HEK293 (cell line): ENCODE data around the gene SHMT2.

Experiments used
- CTCF ChIA-PET: fragments of 350-600 bp; formaldehyde crosslinking; extraction: SDS; loops from one replicate; lab custom pipeline; 2021; ENCODE audit warnings: antibody characterized with exemption; lab: Yijun Ruan, JAX
- POLR2A ChIA-PET: fragments of 300-600 bp; formaldehyde crosslinking; extraction: SDS; loops from one replicate; lab custom pipeline; 2020; ENCODE audit warnings: antibody characterized with exemption, inconsistent platforms; lab: Yijun Ruan, JAX
- H3K27ac ChIP-seq: fragments of 200-500 bp; sonication (Bioruptor generic); 2 replicates; pipeline ENCODE4 v1.5.1; 2014; ENCODE audit warnings: low read depth, low read length, control low read depth, inconsistent platforms; ENCODE audit errors: extremely low read depth
- H3K36me3 ChIP-seq, 2 experiments: fragments of 200-500 bp in 1 of 2; sonication (Bioruptor generic) in 1 of 2; 1 replicate in 1 of 2; 2 replicates in 1 of 2; pipeline ENCODE4 v1.5.1; 2014 to 2017; ENCODE audit warnings: inconsistent platforms in 2 of 2, low read length in 2 of 2; ENCODE audit not compliant: control insufficient read depth in 2 of 2, insufficient read depth in 1 of 2
- H3K4me1 ChIP-seq: fragments of 200-500 bp; sonication (Bioruptor generic); 2 replicates; pipeline ENCODE4 v1.5.1; 2014; ENCODE audit warnings: mild to moderate bottlenecking, low read length, inconsistent platforms; ENCODE audit not compliant: control insufficient read depth, insufficient read depth
- H3K4me3 ChIP-seq: 2 replicates; pipeline ENCODE4 v1.5.1; 2011; ENCODE audit warnings: low read depth, mild to moderate bottlenecking, control low read depth, low read length, moderate library complexity
- H3K9me3 ChIP-seq: fragments of 200-500 bp; sonication (Bioruptor generic); 2 replicates; pipeline ENCODE4 v1.5.1; 2014; ENCODE audit warnings: low read depth, low read length, inconsistent platforms; ENCODE audit not compliant: control insufficient read depth, insufficient read depth
- GLIS2 ChIP-seq: fragments of 450-650 bp; formaldehyde crosslinking; IDR thresholded peaks from 2 replicates; pipeline ENCODE4 v1.5.1; 2016; ENCODE audit warnings: missing biosample characterization, missing genetic modification characterization
- IKZF3 ChIP-seq: fragments of 450-650 bp; IDR thresholded peaks from 2 replicates; pipeline ENCODE4 v1.5.0; 2018; ENCODE audit warnings: missing biosample characterization, mild to moderate bottlenecking, missing genetic modification characterization, moderate library complexity
- KLF16 ChIP-seq: fragments of 450-650 bp; formaldehyde crosslinking; IDR thresholded peaks from 2 replicates; pipeline ENCODE4 v1.5.1; 2017; ENCODE audit warnings: missing biosample characterization, missing genetic modification characterization
- SP3 ChIP-seq: fragments of 450-650 bp; formaldehyde crosslinking; IDR thresholded peaks from 2 replicates; pipeline ENCODE4 v1.5.1; 2016; ENCODE audit warnings: missing biosample characterization, missing genetic modification characterization
- SP7 ChIP-seq: fragments of 450-650 bp; formaldehyde crosslinking; IDR thresholded peaks from 2 replicates; pipeline ENCODE4 v1.5.1; 2016; ENCODE audit warnings: missing biosample characterization, missing genetic modification characterization
- ZNF121 ChIP-seq: fragments of 450-650 bp; formaldehyde crosslinking; IDR thresholded peaks from 2 replicates; pipeline ENCODE4 v1.5.1; 2016; ENCODE audit warnings: missing biosample characterization, missing genetic modification characterization
- ZNF140 ChIP-seq: fragments of 450-650 bp; formaldehyde crosslinking; IDR thresholded peaks from 2 replicates; pipeline ENCODE4 v1.5.1; 2016; ENCODE audit warnings: missing biosample characterization, missing genetic modification characterization
- ZNF2 ChIP-seq: fragments of 450-650 bp; formaldehyde crosslinking; IDR thresholded peaks from 2 replicates; pipeline ENCODE4 v1.5.1; 2016; ENCODE audit warnings: missing biosample characterization, missing genetic modification characterization
- ZNF223 ChIP-seq: fragments of 450-650 bp; formaldehyde crosslinking; IDR thresholded peaks from 2 replicates; pipeline ENCODE4 v1.5.1; 2016; ENCODE audit warnings: missing biosample characterization, missing genetic modification characterization
- ZNF324 ChIP-seq: fragments of 450-650 bp; formaldehyde crosslinking; IDR thresholded peaks from 2 replicates; pipeline ENCODE4 v1.5.1; 2016; ENCODE audit warnings: missing biosample characterization, missing genetic modification characterization
- ZNF335 ChIP-seq: fragments of 450-650 bp; formaldehyde crosslinking; conservative IDR thresholded peaks from 2 replicates; pipeline ENCODE4 v1.5.1; 2016; ENCODE audit warnings: missing biosample characterization, missing genetic modification characterization
- ZNF391 ChIP-seq: fragments of 450-650 bp; formaldehyde crosslinking; IDR thresholded peaks from 2 replicates; pipeline ENCODE4 v1.5.1; 2016; ENCODE audit warnings: low read depth, missing biosample characterization, missing genetic modification characterization, borderline replicate concordance
- ZNF501 ChIP-seq: fragments of 450-650 bp; formaldehyde crosslinking; IDR thresholded peaks from 2 replicates; pipeline ENCODE4 v1.5.1; 2016; ENCODE audit warnings: missing biosample characterization, missing genetic modification characterization
- ZNF521 ChIP-seq: fragments of 450-650 bp; formaldehyde crosslinking; IDR thresholded peaks from 2 replicates; pipeline ENCODE4 v1.5.1; 2017; ENCODE audit warnings: missing biosample characterization, mild to moderate bottlenecking, missing genetic modification characterization
- ZNF629 ChIP-seq: fragments of 450-650 bp; formaldehyde crosslinking; IDR thresholded peaks from 2 replicates; pipeline ENCODE4 v1.5.1; 2017; ENCODE audit warnings: missing biosample characterization, missing genetic modification characterization
- ZSCAN30 ChIP-seq: fragments of 450-650 bp; IDR thresholded peaks from 2 replicates; pipeline ENCODE4 v1.5.1; 2018; ENCODE audit warnings: missing biosample characterization, mild to moderate bottlenecking, missing genetic modification characterization, moderate library complexity
- ZXDB ChIP-seq: fragments of 450-650 bp; formaldehyde crosslinking; IDR thresholded peaks from 2 replicates; pipeline ENCODE4 v1.5.1; 2016; ENCODE audit warnings: missing biosample characterization, missing genetic modification characterization
- TF ChIP-seq, protein P1 (sequence below): fragments of 450-650 bp; formaldehyde crosslinking; IDR thresholded peaks from 2 replicates; pipeline ENCODE4 v1.5.1; 2017; ENCODE audit warnings: missing biosample characterization, missing genetic modification characterization
- TF ChIP-seq, protein P2 (sequence below): fragments of 450-650 bp; formaldehyde crosslinking; optimal IDR thresholded peaks from 2 replicates; pipeline ENCODE3; 2016; ENCODE audit warnings: missing biosample characterization, mild to moderate bottlenecking, missing genetic modification characterization
- TF ChIP-seq, protein P3 (sequence below): IDR thresholded peaks from 2 replicates; pipeline ENCODE4 v1.6.1; 2011; ENCODE audit warnings: mild to moderate bottlenecking, low read depth, low read length, borderline replicate concordance
- TF ChIP-seq, protein P4 (sequence below): fragments of 450-650 bp; formaldehyde crosslinking; IDR thresholded peaks from 2 replicates; pipeline ENCODE4 v1.5.1; 2016; ENCODE audit warnings: missing biosample characterization, missing genetic modification characterization
- TF ChIP-seq, protein P5 (sequence below): fragments of 450-650 bp; formaldehyde crosslinking; conservative IDR thresholded peaks from 2 replicates; pipeline ENCODE4 v1.5.1; 2016; ENCODE audit warnings: low read depth, missing biosample characterization, missing genetic modification characterization

Gene SHMT2

DNA sequence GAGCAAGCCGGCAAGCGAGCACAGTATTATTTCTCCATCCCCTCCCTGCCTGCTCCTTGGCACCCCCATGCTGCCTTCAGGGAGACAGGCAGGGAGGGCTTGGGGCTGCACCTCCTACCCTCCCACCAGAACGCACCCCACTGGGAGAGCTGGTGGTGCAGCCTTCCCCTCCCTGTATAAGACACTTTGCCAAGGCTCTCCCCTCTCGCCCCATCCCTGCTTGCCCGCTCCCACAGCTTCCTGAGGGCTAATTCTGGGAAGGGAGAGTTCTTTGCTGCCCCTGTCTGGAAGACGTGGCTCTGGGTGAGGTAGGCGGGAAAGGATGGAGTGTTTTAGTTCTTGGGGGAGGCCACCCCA, 16.8 kb upstream of the SHMT2 start:
- Histone ChIP-seq H3K4me1 (peaks cover 5% of the 10 kb centered on the region), H3K36me3 (peaks cover 0 to 52% of the 10 kb centered on the region in 2 experiments; a peak in 1 of 3 replicates), H3K27ac (no peak overlapping the region), H3K4me3 (no peak overlapping the region), H3K9me3 (no peaks in the 10 kb centered on the region)
- TF ChIP-seq, protein P1, sequence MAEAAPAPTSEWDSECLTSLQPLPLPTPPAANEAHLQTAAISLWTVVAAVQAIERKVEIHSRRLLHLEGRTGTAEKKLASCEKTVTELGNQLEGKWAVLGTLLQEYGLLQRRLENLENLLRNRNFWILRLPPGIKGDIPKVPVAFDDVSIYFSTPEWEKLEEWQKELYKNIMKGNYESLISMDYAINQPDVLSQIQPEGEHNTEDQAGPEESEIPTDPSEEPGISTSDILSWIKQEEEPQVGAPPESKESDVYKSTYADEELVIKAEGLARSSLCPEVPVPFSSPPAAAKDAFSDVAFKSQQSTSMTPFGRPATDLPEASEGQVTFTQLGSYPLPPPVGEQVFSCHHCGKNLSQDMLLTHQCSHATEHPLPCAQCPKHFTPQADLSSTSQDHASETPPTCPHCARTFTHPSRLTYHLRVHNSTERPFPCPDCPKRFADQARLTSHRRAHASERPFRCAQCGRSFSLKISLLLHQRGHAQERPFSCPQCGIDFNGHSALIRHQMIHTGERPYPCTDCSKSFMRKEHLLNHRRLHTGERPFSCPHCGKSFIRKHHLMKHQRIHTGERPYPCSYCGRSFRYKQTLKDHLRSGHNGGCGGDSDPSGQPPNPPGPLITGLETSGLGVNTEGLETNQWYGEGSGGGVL: peak; percentile 27; the same call in 1 of the 2 replicates
- TF ChIP-seq ZNF324: no peak
- peak; percentile 31; the same call in 1 of the 2 replicates for TF ChIP-seq GLIS2 (tag by site-specific recombination)
- no peak for TF ChIP-seq ZNF140 (tag by site-specific recombination)
- ChIA-PET CTCF (interaction anchor here (0.6 to 8.8 kb wide), 10 partner anchors 14 to 494 kb away, joined by 3 to 628 read pairs (median 7); partner anchors contain the start of genes GLI1, INHBE, SHMT2 and STAC3), POLR2A (interaction anchor here (1.8 to 2.2 kb wide), 3 partner anchors 17 to 30 kb away, joined by 5 to 17 read pairs (median 14); partner anchors contain the start of gene SHMT2)

DNA sequence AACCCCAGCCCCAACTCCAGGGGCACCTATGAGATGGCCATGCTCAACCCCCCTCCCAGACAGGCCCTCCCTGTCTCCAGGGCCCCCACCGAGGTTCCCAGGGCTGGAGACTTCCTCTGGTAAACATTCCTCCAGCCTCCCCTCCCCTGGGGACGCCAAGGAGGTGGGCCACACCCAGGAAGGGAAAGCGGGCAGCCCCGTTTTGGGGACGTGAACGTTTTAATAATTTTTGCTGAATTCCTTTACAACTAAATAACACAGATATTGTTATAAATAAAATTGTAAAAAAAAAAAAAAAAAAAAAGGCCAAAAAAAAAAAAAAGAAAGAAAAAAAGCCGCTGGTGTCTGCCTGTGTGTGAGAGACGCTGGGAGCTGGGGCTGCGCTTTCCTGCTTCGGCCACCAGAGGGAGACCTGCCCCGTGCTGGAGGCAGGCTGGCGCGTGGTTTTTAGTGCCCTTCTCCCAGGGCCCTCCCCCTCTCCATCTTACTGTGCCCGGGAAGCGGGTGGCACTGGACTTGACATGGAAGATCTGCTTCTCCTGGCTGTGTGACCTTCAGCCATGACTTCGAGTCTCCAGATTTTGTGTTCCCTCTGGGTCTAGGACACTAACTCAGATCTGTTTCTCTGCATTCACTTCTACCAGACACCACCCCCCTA, 16.3 kb upstream of the SHMT2 start:
- H3K27ac ChIP-seq: no peak overlapping the region
- CTCF ChIA-PET: interaction anchor here (0.6 to 8.8 kb wide), 32 partner anchors 9 to 502 kb away, joined by 3 to 628 read pairs (median 4); partner anchors contain the start of genes GLI1, INHBE, LRP1 and SHMT2
- H3K9me3 ChIP-seq: no peaks in the 10 kb centered on the region
- no peak overlapping the region for H3K4me3 ChIP-seq
- peaks cover 5% of the 10 kb centered on the region for H3K4me1 ChIP-seq
- peaks cover 0 to 47% of the 10 kb centered on the region in 2 experiments; a peak in 1 of 3 replicates for H3K36me3 ChIP-seq
- POLR2A ChIA-PET: interaction anchor here (0.6 to 2.2 kb wide), 7 partner anchors 15 to 1301 kb away, joined by 3 to 17 read pairs (median 4); partner anchors contain the start of gene SHMT2
- TF ChIP-seq ZXDB (tag by site-specific recombination): peak; percentile 42; the same call in 1 of the 2 replicates
- no peak for TF ChIP-seq ZNF121 (tag by site-specific recombination)
- TF ChIP-seq, protein P2, sequence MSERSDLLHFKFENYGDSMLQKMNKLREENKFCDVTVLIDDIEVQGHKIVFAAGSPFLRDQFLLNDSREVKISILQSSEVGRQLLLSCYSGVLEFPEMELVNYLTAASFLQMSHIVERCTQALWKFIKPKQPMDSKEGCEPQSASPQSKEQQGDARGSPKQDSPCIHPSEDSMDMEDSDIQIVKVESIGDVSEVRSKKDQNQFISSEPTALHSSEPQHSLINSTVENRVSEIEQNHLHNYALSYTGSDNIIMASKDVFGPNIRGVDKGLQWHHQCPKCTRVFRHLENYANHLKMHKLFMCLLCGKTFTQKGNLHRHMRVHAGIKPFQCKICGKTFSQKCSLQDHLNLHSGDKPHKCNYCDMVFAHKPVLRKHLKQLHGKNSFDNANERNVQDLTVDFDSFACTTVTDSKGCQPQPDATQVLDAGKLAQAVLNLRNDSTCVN (tag by site-specific recombination): peak; percentile 48
- peak; percentile 58; the same call in 1 of the 2 replicates for TF ChIP-seq ZNF335 (tag by site-specific recombination)
- no peak for TF ChIP-seq ZNF223
- 0 out of 2 replicates have a peak, but pooled peaks have one; percentile 23 for TF ChIP-seq ZNF501 (tag by site-specific recombination)
- peak; percentile 31; the same call in 1 of the 2 replicates for TF ChIP-seq ZNF391 (tag by site-specific recombination)
- 0 out of 2 replicates have a peak, but pooled peaks have one; percentile 43 for TF ChIP-seq ZNF2 (tag by site-specific recombination)
- TF ChIP-seq, protein P3, sequence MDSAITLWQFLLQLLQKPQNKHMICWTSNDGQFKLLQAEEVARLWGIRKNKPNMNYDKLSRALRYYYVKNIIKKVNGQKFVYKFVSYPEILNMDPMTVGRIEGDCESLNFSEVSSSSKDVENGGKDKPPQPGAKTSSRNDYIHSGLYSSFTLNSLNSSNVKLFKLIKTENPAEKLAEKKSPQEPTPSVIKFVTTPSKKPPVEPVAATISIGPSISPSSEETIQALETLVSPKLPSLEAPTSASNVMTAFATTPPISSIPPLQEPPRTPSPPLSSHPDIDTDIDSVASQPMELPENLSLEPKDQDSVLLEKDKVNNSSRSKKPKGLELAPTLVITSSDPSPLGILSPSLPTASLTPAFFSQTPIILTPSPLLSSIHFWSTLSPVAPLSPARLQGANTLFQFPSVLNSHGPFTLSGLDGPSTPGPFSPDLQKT: no peak
- TF ChIP-seq, protein P4, sequence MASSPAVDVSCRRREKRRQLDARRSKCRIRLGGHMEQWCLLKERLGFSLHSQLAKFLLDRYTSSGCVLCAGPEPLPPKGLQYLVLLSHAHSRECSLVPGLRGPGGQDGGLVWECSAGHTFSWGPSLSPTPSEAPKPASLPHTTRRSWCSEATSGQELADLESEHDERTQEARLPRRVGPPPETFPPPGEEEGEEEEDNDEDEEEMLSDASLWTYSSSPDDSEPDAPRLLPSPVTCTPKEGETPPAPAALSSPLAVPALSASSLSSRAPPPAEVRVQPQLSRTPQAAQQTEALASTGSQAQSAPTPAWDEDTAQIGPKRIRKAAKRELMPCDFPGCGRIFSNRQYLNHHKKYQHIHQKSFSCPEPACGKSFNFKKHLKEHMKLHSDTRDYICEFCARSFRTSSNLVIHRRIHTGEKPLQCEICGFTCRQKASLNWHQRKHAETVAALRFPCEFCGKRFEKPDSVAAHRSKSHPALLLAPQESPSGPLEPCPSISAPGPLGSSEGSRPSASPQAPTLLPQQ (tag by site-specific recombination): 0 out of 2 replicates have a peak, but pooled peaks have one; percentile 22
- TF ChIP-seq, protein P5, sequence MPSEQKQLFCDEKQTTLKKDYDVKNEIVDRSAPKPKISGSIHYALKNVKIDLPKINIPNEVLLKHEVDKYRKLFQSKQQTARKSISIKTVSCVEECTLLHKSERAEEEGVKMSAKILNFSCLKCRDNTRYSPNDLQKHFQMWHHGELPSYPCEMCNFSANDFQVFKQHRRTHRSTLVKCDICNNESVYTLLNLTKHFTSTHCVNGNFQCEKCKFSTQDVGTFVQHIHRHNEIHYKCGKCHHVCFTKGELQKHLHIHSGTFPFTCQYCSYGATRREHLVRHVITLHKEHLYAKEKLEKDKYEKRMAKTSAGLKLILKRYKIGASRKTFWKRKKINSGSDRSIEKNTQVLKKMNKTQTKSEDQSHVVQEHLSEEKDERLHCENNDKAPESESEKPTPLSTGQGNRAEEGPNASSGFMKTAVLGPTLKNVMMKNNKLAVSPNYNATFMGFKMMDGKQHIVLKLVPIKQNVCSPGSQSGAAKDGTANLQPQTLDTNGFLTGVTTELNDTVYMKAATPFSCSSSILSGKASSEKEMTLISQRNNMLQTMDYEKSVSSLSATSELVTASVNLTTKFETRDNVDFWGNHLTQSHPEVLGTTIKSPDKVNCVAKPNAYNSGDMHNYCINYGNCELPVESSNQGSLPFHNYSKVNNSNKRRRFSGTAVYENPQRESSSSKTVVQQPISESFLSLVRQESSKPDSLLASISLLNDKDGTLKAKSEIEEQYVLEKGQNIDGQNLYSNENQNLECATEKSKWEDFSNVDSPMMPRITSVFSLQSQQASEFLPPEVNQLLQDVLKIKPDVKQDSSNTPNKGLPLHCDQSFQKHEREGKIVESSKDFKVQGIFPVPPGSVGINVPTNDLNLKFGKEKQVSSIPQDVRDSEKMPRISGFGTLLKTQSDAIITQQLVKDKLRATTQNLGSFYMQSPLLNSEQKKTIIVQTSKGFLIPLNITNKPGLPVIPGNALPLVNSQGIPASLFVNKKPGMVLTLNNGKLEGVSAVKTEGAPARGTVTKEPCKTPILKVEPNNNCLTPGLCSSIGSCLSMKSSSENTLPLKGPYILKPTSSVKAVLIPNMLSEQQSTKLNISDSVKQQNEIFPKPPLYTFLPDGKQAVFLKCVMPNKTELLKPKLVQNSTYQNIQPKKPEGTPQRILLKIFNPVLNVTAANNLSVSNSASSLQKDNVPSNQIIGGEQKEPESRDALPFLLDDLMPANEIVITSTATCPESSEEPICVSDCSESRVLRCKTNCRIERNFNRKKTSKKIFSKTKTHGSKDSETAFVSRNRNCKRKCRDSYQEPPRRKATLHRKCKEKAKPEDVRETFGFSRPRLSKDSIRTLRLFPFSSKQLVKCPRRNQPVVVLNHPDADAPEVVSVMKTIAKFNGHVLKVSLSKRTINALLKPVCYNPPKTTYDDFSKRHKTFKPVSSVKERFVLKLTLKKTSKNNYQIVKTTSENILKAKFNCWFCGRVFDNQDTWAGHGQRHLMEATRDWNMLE (tag by site-specific recombination): 0 out of 2 replicates have a peak, but pooled peaks have one; percentile 25
- TF ChIP-seq ZNF629 (tag by site-specific recombination): peak; percentile 46; the same call in 1 of the 2 replicates
- 0 out of 2 replicates have a peak, but pooled peaks have one; percentile 43 for TF ChIP-seq ZSCAN30
- no peak for TF ChIP-seq ZNF521 (tag by site-specific recombination)
- TF ChIP-seq KLF16 (tag by site-specific recombination): peak; percentile 49; the same call in 1 of the 2 replicates
- peak; percentile 19; the same call in 1 of the 2 replicates for TF ChIP-seq SP7 (tag by site-specific recombination)
- peak; percentile 76 for TF ChIP-seq IKZF3
- TF ChIP-seq SP3 (tag by site-specific recombination): peak; percentile 28; the same call in 1 of the 2 replicates
